Gastrocnemius medialis (tissue), 4 donors: ENCODE results near the gene MCOLN2.

ENCODE experiments used
- CTCF ChIP-seq, 5 experiments: fragments of 450-650 bp in 3 of 5; fragments of 200-600 bp in 2 of 5; sonication (generic) in 2 of 5; IDR thresholded peaks in 4 of 5; conservative IDR thresholded peaks in 1 of 5; 1 replicate in 4 of 5; 2 replicates in 1 of 5; pipeline ENCODE4 v1.5.1; 2016 to 2019; ENCODE audit warnings: antibody characterized with exemption in 5 of 5, mild to moderate bottlenecking in 3 of 5, moderate library complexity in 3 of 5
- POLR2A ChIP-seq, 2 donors: fragments of 450-650 bp; IDR thresholded peaks; one replicate each; pipeline ENCODE4 v1.6.1; 2017; ENCODE audit warnings: antibody characterized with exemption in 2 of 2, mild to moderate bottlenecking in 2 of 2, moderate library complexity in 2 of 2

- TF ChIP-seq CTCF (IDR thresholded peaks at IDR 0.05 in 4 of 5, conservative IDR thresholded peaks at IDR 0.05 in 1 of 5) (no peak), POLR2A (IDR thresholded peaks at IDR 0.05) (no peak)
Measured at GRCh38 chr1:84876353-84876752, 120.6 kb downstream of the MCOLN2 start.
